DND-41 (cell line): ENCODE measurements around the gene IRGC.
"Not testable (repeated sequence)": the region's sequence is repeated elsewhere in the genome, so short reads cannot be mapped to it uniquely, and the experiment has no call there.

Source experiments
- CTCF ChIP-seq: IDR thresholded peaks from 2 replicates; pipeline ENCODE4 v1.5.1; 2012; ENCODE audit warnings: borderline replicate concordance, low read length, moderate library complexity, mild to moderate bottlenecking; ENCODE audit not compliant: poor library complexity, severe bottlenecking; ENCODE audit errors: extremely low read depth
- EZH2 ChIP-seq: IDR thresholded peaks from 3 replicates; pipeline ENCODE4 v1.6.1; 2012; ENCODE audit warnings: borderline replicate concordance, low read depth, mild to moderate bottlenecking, moderate library complexity, low read length, inconsistent platforms; ENCODE audit not compliant: severe bottlenecking

GRCh38 chr19:43764684-43765083, 48.8 kb downstream of the IRGC start:
- not testable (repeated sequence) for TF ChIP-seq CTCF, EZH2
